DOHH2 (cell line): Measurements from ENCODE around the gene APH1B.

Experiments used
- EZH2phosphoT487 ChIP-seq: fragments of 200-600 bp; sonication (generic); IDR thresholded peaks from 2 replicates; pipeline ENCODE4 v1.6.1; 2017; ENCODE audit warnings: borderline replicate concordance, mild to moderate bottlenecking, antibody characterized with exemption, low read length, moderate library complexity, mixed read lengths
- TF ChIP-seq, protein P1 (sequence below): fragments of 200-600 bp; sonication (generic); IDR thresholded peaks from one replicate; pipeline ENCODE4 v1.5.1; 2014; ENCODE audit warnings: antibody characterized with exemption, mild to moderate bottlenecking, low read depth, low read length; ENCODE audit not compliant: poor library complexity, severe bottlenecking

DNA sequence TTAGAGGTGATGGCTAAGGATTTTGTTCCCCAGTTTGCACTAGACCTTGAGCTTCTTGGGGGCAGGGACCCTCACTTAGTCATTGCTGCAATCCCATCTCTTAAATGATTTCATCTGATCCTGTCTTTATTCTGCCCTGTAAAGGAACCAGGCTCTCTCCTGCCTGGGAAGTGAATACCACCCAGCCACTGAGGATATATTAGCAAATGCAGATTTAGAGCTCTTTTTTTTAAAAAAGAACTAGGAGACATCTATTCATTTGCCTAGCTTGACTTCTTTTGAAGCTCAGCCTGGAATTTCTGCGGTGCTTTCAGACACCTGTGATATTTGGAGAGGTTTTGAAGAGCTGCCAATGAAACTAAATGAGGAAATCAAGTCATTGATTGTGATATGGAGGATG lies 62.4 kb downstream of the APH1B start:
- TF ChIP-seq, protein P1, sequence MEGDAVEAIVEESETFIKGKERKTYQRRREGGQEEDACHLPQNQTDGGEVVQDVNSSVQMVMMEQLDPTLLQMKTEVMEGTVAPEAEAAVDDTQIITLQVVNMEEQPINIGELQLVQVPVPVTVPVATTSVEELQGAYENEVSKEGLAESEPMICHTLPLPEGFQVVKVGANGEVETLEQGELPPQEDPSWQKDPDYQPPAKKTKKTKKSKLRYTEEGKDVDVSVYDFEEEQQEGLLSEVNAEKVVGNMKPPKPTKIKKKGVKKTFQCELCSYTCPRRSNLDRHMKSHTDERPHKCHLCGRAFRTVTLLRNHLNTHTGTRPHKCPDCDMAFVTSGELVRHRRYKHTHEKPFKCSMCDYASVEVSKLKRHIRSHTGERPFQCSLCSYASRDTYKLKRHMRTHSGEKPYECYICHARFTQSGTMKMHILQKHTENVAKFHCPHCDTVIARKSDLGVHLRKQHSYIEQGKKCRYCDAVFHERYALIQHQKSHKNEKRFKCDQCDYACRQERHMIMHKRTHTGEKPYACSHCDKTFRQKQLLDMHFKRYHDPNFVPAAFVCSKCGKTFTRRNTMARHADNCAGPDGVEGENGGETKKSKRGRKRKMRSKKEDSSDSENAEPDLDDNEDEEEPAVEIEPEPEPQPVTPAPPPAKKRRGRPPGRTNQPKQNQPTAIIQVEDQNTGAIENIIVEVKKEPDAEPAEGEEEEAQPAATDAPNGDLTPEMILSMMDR = no peak
- TF ChIP-seq EZH2phosphoT487 = no peak
